HS-5 (cell line): Measurements from ENCODE around the gene ALG12.

ENCODE experiments used
- DNase-seq: peaks from one replicate; pipeline ENCODE4 v3.0.0-alpha.2; 2012; ENCODE audit warnings: low read depth

Gene ALG12

GRCh38 chr22:49887702-49888101, 30.5 kb downstream of the ALG12 start:
- DNase-seq: no peak

- no peak for DNase-seq
Measured at GRCh38 chr22:49887064-49887451, 31.2 kb downstream of the ALG12 start.

- no peak for DNase-seq
Measured at GRCh38 chr22:49886346-49887063, 31.7 kb downstream of the ALG12 start.

- no peak for DNase-seq
Measured at GRCh38 chr22:49885881-49886280, 32.4 kb downstream of the ALG12 start.

- DNase-seq: no peak
Measured at GRCh38 chr22:49885281-49885680, 33.0 kb downstream of the ALG12 start.

GRCh38 chr22:49884503-49885260, 33.6 kb downstream of the ALG12 start:
- DNase-seq: no peak

- no peak for DNase-seq
Measured at GRCh38 chr22:49884075-49884474, 34.2 kb downstream of the ALG12 start.

GRCh38 chr22:49883294-49883640, 35.0 kb downstream of the ALG12 start:
- no peak for DNase-seq

- no peak for DNase-seq
Measured at GRCh38 chr22:49882519-49883293, 35.5 kb downstream of the ALG12 start.

GRCh38 chr22:49881856-49882255, 36.4 kb downstream of the ALG12 start:
- no peak for DNase-seq

- no peak for DNase-seq
Measured at GRCh38 chr22:49880281-49880680, 38.0 kb downstream of the ALG12 start.

- DNase-seq: no peak
Measured at GRCh38 chr22:49879871-49880270, 38.4 kb downstream of the ALG12 start.

GRCh38 chr22:49878206-49878605, 40.0 kb downstream of the ALG12 start:
- DNase-seq: no peak

- no peak for DNase-seq
Measured at GRCh38 chr22:49877642-49878041, 40.6 kb downstream of the ALG12 start.

- DNase-seq: no peak
Measured at GRCh38 chr22:49873228-49873940, 44.9 kb downstream of the ALG12 start.

GRCh38 chr22:49872347-49872746, 45.9 kb downstream of the ALG12 start:
- no peak for DNase-seq

- DNase-seq: no peak
Measured at GRCh38 chr22:49871482-49871881, 46.8 kb downstream of the ALG12 start.

GRCh38 chr22:49869845-49870712, 48.2 kb downstream of the ALG12 start:
- no peak for DNase-seq

- no peak for DNase-seq
Measured at GRCh38 chr22:49869086-49869830, 49.0 kb downstream of the ALG12 start.
